Activated gamma-delta T cell treated with Interleukin-2 at 50 U/mL for 16 hours (primary cell): ENCODE data around the gene BMPR1A.
"Not testable (repeated sequence)": the region's sequence is repeated elsewhere in the genome, so short reads cannot be mapped to it uniquely, and the experiment has no call there.

Experiments
- DNase-seq: peaks from one replicate; pipeline ENCODE4 v3.0.0-alpha.2; 2020

Gene BMPR1A

GRCh38 chr10:86851328-86852207, 95.1 kb downstream of the BMPR1A start:
- no peak for DNase-seq

- DNase-seq = not testable (repeated sequence)
These were observed 97.2 kb downstream of the BMPR1A start for GRCh38 chr10:86853582-86853981.

GRCh38 chr10:86855513-86855912, 99.1 kb downstream of the BMPR1A start:
- no peak for DNase-seq

DNA sequence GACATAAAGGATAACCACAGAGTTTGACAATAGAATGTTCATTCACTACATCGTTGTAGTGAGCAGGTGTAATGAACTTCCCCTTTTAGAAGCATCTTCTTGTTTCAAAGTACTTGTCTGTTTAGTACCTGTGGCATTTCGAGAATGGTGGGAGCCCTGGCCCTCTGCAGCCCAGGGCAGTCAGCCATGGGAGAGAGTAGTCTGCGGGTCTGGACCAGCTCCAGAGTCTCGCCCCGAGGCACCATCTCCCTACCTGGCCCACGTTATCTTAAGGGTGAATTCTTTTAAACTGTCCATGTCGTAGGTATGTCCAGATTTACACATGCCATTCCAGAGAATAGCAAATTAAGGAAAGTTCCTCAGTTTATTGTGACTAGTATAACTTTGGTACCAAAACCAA, 99.7 kb downstream of the BMPR1A start:
- no peak for DNase-seq

GRCh38 chr10:86857128-86857721, 100.8 kb downstream of the BMPR1A start:
- DNase-seq = no peak

DNA sequence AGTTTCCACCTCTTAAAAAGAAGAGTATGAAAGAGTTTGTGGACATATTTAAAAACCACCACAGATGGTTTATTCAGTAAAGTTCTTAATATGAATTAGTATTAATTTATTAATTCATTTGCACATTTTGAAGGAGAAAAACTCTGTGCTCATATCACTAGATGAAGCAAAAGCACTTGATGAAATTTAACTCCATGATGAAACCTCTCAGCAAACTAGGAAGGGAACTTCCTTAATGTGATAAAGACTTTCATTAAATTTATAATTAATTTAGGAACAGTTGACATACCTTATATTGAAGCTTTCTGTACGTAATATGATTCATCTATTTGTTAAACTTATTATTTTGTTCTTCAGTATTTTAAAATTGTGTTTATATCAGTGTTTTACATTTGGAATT, 101.6 kb downstream of the BMPR1A start:
- no peak for DNase-seq

DNA sequence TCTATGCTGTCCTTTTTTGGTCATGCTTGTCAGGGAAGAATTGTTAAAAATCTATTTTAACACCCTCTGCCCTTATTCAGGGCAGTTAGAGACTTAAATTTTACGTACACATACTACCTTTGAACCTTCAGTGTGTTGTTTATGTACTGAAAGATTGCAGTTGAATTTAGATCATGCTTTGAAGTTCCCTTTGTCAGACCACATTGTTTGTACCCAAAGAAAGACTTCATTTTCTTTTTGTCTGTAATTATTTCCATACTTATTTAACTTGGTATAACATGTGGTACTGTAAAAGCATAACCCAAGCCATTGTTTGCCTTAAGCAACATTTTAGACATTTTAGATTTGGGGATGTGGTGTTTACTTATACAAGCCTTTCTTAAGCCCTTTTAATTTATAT, 104.9 kb downstream of the BMPR1A start:
- no peak for DNase-seq

- no peak for DNase-seq
These were observed 106.0 kb downstream of the BMPR1A start for GRCh38 chr10:86862373-86862772.

- DNase-seq = no peak
These were observed 106.5 kb downstream of the BMPR1A start for GRCh38 chr10:86862786-86863483.

- no peak for DNase-seq
These were observed 107.0 kb downstream of the BMPR1A start for GRCh38 chr10:86863484-86863842.

DNA sequence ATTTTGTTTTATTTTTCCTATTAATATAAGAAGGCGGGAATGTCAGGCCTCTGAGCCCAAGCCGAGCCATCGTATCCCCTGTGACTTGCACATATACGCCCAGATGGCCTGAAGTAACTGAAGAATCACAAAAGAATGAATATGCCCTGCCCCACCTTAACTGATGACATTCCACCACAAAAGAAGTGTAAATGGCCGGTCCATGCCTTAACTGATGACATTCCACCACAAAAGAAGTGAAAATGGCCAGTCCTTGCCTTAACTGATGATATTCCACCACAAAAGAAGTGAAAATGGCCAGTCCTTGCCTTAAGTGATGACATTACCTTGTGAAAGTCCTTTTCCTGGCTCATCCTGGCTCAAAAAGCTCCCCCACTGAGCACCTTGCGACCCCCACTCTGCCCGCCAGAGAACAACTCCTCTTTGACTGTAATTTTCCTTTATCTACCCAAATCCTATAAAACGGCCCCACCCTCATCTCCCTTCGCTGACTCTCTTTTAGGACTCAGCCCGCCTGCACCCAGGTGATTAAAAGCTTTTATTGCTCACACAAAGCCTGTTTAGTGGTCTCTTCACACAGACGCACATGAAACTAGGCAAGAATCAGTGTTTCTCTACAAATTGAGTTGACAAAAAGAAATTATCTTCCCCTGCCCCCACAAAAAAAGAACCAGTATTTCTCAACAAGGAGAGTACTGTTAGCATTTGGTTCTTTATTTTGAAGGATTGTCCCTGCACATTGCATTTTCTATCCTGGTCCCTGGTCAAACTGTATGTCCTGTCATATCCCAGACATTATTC, 108.8 kb downstream of the BMPR1A start:
- DNase-seq = not testable (repeated sequence)

GRCh38 chr10:86867149-86867548, 110.7 kb downstream of the BMPR1A start:
- DNase-seq = no peak

GRCh38 chr10:86868353-86868752, 111.9 kb downstream of the BMPR1A start:
- DNase-seq = no peak

- no peak for DNase-seq
These were observed 114.3 kb downstream of the BMPR1A start for GRCh38 chr10:86870679-86871078.

DNA sequence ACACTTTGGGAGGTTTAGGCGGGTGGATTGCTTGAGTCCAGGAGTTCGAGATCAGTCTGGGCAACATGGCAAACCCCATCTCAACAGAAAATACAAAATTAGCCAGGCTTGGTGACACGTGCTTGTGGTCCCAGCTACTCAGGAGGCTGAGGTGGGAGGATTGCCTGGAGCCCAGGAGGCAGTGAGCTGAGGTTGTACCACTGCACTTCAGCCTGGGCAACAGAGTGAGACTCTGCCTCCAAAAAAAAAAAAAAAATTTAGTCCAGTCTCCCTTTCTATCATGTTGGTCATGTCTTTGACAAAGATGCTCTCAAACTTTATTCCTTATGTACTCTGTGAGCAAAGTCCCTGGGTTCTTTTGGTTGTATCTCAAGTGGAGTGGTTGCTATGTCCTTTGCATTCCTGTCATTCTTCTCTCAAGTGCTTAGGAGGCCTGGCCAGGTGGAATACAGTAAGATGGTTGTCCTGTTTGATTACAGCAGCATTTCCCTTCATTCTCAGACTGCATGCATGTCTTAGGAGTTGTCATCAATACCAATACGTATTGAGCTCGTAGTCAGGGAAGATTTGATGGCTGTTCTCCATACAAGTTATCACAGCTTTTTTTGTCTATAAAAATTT, 115.3 kb downstream of the BMPR1A start:
- no peak for DNase-seq

DNA sequence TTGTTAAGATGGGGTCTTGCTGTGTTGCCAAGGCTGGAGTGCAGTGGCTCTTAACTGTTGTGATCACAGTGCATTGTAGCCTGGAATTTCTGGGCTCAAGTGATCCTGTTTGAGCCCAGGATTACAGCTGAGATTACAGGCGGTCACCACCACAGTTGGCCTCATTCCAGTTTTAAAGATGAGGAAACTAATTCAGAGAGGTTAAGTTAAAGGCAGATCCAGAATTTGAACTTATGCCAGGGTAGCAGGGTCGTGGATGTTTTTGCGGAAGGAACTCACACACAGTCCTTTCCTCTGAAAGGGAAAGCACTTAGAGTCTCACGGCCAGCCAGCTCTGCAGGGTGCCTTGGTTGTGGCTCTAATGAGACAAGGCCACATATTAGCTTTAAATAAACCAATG, 116.3 kb downstream of the BMPR1A start:
- no peak for DNase-seq

DNA sequence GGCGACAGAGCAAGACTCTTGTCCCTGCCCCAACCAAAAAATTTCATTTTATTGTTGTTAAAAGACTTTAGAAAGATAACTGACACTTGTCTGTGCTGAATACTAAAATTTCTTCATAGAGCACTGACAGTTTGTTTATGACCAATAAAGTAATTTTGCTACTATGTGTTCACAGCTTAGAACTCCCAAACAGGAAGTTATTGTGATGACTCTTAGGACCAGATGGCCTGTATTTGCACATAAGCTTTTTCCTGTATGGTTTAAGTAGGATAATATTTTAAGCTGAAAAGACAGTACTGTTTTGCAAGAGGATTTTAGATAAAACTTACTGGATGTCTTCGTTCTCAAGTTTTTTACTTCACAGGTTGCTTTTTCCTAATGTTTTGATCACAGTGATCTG, 120.3 kb downstream of the BMPR1A start:
- DNase-seq = no peak

- DNase-seq = no peak
These were observed 122.7 kb downstream of the BMPR1A start for GRCh38 chr10:86878983-86879713.

GRCh38 chr10:86880971-86881370, 124.6 kb downstream of the BMPR1A start:
- DNase-seq = no peak

DNA sequence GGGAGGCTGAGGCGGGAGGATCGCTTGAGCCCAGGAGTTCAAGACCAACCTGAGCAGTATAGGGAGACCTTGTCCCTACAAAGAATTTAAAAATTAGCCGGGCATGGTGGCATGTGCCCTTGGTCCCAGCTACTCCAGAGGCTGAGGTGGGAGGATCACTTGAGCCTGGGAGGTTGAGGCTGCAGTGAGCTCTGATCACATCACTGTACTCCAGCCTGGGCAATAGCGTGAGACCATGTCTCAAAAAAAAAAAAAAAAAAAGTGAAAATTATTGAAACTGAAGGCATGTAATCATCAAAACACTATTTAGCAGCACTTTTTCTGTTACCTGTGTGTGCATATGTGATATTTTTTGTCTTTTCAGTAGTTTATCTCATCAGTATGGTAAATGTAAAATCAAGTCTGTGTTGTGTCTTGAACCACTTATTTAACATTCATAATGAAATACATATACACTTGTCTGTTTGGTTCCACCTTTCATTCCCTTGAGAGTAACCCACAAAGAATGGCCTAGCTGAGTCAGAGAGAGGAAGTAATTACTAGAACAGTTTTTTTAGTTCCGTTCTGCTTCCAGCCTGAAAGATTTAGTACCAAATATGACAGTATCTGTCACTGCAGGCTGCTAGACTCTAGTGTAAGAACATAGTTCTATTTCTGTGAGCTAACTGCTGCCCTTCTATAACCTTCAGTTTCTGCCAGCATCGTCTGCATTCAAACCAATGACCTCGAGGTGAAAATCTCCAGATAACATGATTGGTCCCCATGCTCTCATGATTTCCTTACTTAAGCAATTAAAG, 132.4 kb downstream of the BMPR1A start:
- no peak for DNase-seq

- DNase-seq = no peak
These were observed 133.6 kb downstream of the BMPR1A start for GRCh38 chr10:86889997-86890396.
